Ovary (tissue), 9 donors: ENCODE measurements around the gene ACSS1. TPM values are rescaled to one million over a fixed set of nuclear protein-coding genes. Genes with fewer than 3 reads are reported as not detected.

Experiments
- DNase-seq, 5 donors: peaks; one replicate each; pipeline ENCODE4 v3.0.0-alpha.2; 2019 to 2020
- H3K27ac ChIP-seq, 2 donors: fragments of 200-600 bp; one replicate each; pipeline versions ENCODE4 v1.5.1 to v1.8.0; 2019 to 2022
- H3K27me3 ChIP-seq: fragments of 200-600 bp; one replicate; pipeline ENCODE4 v1.8.0; 2022
- H3K36me3 ChIP-seq: fragments of 200-600 bp; sonication (generic); one replicate; pipeline ENCODE4 v1.5.1; 2019
- H3K4me1 ChIP-seq: one replicate; pipeline ENCODE4 v1.8.1; 2013; ENCODE audit warnings: mild to moderate bottlenecking, moderate library complexity; ENCODE audit not compliant: insufficient read depth
- H3K4me3 ChIP-seq: fragments of 200-600 bp; sonication (generic); one replicate; pipeline ENCODE4 v1.5.1; 2017
- H3K9me3 ChIP-seq, 2 donors: fragments of 200-600 bp in 1 of 2; sonication (generic) in 1 of 2; one replicate each; pipeline versions ENCODE4 v1.5.1 to v1.8.1; 2013 to 2019; ENCODE audit warnings: mild to moderate bottlenecking in 1 of 2, moderate library complexity in 1 of 2
- CTCF ChIP-seq, 3 donors: fragments of 450-650 bp in 2 of 3; fragments of 200-600 bp in 1 of 3; IDR thresholded peaks; one replicate each; pipeline versions ENCODE4 v1.5.1 to v1.8.0; 2016 to 2022; ENCODE audit warnings: antibody characterized with exemption in 3 of 3, mild to moderate bottlenecking in 1 of 3
- EP300 ChIP-seq: sonication (generic); formaldehyde crosslinking; IDR thresholded peaks from one replicate; pipeline ENCODE4 v1.6.1; 2017; ENCODE audit warnings: antibody characterized with exemption
- POLR2A ChIP-seq: fragments of 450-650 bp; IDR thresholded peaks from one replicate; pipeline ENCODE4 v1.6.1; 2017; ENCODE audit warnings: antibody characterized with exemption, mild to moderate bottlenecking, moderate library complexity
- WGBS, 3 donors: extraction: QIAGEN DNeasy Blood & Tissue Kit in 1 of 3; methylation state at CpG; one replicate each; pipeline versions ENCODE4 v1.1.5 to v1.1.7; 2013 to 2017; 5-methylcytosine and 5-hydroxymethylcytosine counted together
- intact Hi-C, 4 donors: fragments of 100-400 bp; cut with DNase I; formaldehyde crosslinking; loops; one replicate each; pipeline versions ENCODE4 v1.11.0 to v1.15.1; 2022 to 2023
- polyA plus RNA-seq, 2 donors: library from polyadenylated mRNA; stranded (reverse); fragments of 200-250 nt in 1 of 2; fragments of 350-450 nt in 1 of 2; fragmentation: Illumina TruSeq in 1 of 2; extraction: RNeasy Lipid Tissue Mini Kit (QIAGEN cat#74804) in 1 of 2; gene quantifications; one replicate each; pipeline ENCODE4 v1.2.3, GENCODE V29; 2013 to 2014
- total RNA-seq, 7 donors: library from RNA; depleted of rRNA in 2 of 7; stranded (reverse); fragments of >200 nt in 2 of 7; fragmentation: NEBNext Ultra II Directional in 3 of 7; extraction: Animal tissue kit (Norgen Biotek cat#: 25700) in 3 of 7; gene quantifications; one replicate each; pipeline versions ENCODE4 v1.1.0 to v1.2.4, GENCODE V29; 2016 to 2023
- donor health status: DM: no; HTN: no; CAD: no; lungs with moderate emphysema.
- donor health status: DM: no; HTN: no; CAD: no.
- donor health status: Bipolar disorder and iron deficiency.
- donor health status: DM: yes; HTN: yes; CAD: no.
- donor health status: DM: no; HTN: no; CAD: no.
- donor health status: DM: yes; HTN: yes; CAD: no.

The ACSS1 gene
- total and polyA plus RNA-seq, 9 donors, result 13.1 to 37.0 (median 29.0) TPM

- DNase-seq, result no peak
- H3K4me1 ChIP-seq, result no peaks in the 10 kb centered on the region
- intact Hi-C loops, result loop anchor here in 2 of 4 donors (10.0 kb wide), 1 partner anchor 91 kb away; no protein-coding TSS in a partner anchor
- TF ChIP-seq EP300 (no peak), CTCF (IDR thresholded peaks at IDR 0.05) (no peak), POLR2A (no peak)
- no peaks in the 10 kb centered on the region for H3K27me3 ChIP-seq
- no peak overlapping the region for H3K27ac ChIP-seq
- no peaks in the 10 kb centered on the region for H3K36me3 ChIP-seq
- H3K9me3 ChIP-seq, result peaks cover 0 to 3% of the 10 kb centered on the region in 2 donors
- no peak overlapping the region for H3K4me3 ChIP-seq
- 4 to 6% (median 5%) methylated on average over 49 to 54 of the region's 54 CpGs for WGBS, 3 donors
These were observed 26.1 kb upstream of the ACSS1 start for GRCh38 chr20:25083773-25084625.

GRCh38 chr20:25083141-25083772, 25.3 kb upstream of the ACSS1 start:
- no peak for TF ChIP-seq EP300
- no peak for TF ChIP-seq CTCF (IDR thresholded peaks at IDR 0.05)
- no peak for TF ChIP-seq POLR2A
- intact Hi-C loops, result loop anchor here in 2 of 4 donors (10.0 kb wide), 1 partner anchor 92 kb away; no protein-coding TSS in a partner anchor
- H3K4me1 ChIP-seq, result no peaks in the 10 kb centered on the region
- WGBS, 3 donors, result 1 to 2% (median 1%) methylated on average over 43 to 44 of the region's 44 CpGs
- H3K36me3 ChIP-seq, result no peaks in the 10 kb centered on the region
- no peak for DNase-seq
- no peak overlapping the region for H3K27ac ChIP-seq
- no peak overlapping the region for H3K4me3 ChIP-seq
- peaks cover 0 to 3% of the 10 kb centered on the region in 2 donors for H3K9me3 ChIP-seq
- H3K27me3 ChIP-seq, result no peaks in the 10 kb centered on the region

- H3K36me3 ChIP-seq, result no peaks in the 10 kb centered on the region
- H3K4me3 ChIP-seq, result no peak overlapping the region
- no peaks in the 10 kb centered on the region for H3K27me3 ChIP-seq
- H3K4me1 ChIP-seq, result peaks cover 1% of the 10 kb centered on the region
- TF ChIP-seq EP300 (no peak), CTCF (IDR thresholded peaks at IDR 0.05) (no peak), POLR2A (no peak)
- intact Hi-C loops, result loop anchor here in 2 of 4 donors (10.0 kb wide), 1 partner anchor 92 kb away; no protein-coding TSS in a partner anchor
- no peak overlapping the region for H3K27ac ChIP-seq
- H3K9me3 ChIP-seq, result peaks cover 0 to 3% of the 10 kb centered on the region in 2 donors
- no peak for DNase-seq
- WGBS, 3 donors, result 16 to 21% (median 20%) methylated on average over 9 of the region's 9 CpGs
These were observed 24.5 kb upstream of the ACSS1 start for GRCh38 chr20:25082498-25082873.

- TF ChIP-seq CTCF (IDR thresholded peaks at IDR 0.05), result no peak
- intact Hi-C loops, result loop anchor here in 2 of 4 donors (10.0 kb wide), 1 partner anchor 93 kb away; no protein-coding TSS in a partner anchor
- Histone ChIP-seq H3K27ac (no peak within 1 kb of the TSS), H3K4me1 (peaks cover 1% of the 10 kb centered on the region), H3K36me3 (no peaks in the 10 kb centered on the region), H3K4me3 (no peak within 1 kb of the TSS), H3K9me3 (peaks cover 0 to 3% of the 10 kb centered on the region in 2 donors), H3K27me3 (no peaks in the 10 kb centered on the region)
- DNase-seq, result no peak
- 3 to 4% (median 4%) methylated on average over 50 to 67 of the region's 67 CpGs for WGBS, 3 donors
These were observed 24.0 kb upstream of the ACSS1 start, which contains the start of gene VSX1 for GRCh38 chr20:25081730-25082497. VSX1 (minus strand) TSS chr20:25082141; CDS start chr20:25082096, 45 bp downstream.
